KG1 (cell line): ENCODE measurements around the gene EML5.
"Not testable (repeated sequence)": the region's sequence is repeated elsewhere in the genome, so short reads cannot be mapped to it uniquely, and the experiment has no call there.

Source experiments
- DNase-seq: peaks from one replicate; lab custom pipeline; 2025; lab: John Stamatoyannopoulos, UW

EML5 gene

GRCh38 chr14:88802596-88802995 is 9.8 kb upstream of the EML5 start:
- DNase-seq = no peak

GRCh38 chr14:88799522-88799921 is 6.8 kb upstream of the EML5 start:
- no peak for DNase-seq

- DNase-seq = no peak
Observed at GRCh38 chr14:88798156-88798555, 5.4 kb upstream of the EML5 start.

DNA sequence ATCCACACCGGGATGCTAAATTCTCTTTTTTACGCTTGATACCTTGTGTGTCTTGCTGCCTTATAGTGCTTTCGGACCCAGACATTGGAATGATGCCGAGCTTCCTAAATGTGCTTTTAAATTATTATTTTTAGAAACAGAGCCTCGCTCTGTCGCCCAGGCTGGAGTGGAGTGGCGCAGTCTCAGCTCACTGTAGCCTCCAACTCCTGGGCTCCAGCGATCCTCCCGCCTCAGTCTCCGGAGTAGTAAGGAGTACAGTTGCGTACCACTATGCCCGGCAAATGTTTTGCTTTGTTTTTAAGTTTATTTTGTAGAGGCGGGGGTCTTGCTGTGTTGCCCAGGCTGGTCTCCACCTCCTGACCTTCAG is 489 bp upstream of the EML5 start:
- no peak for DNase-seq

GRCh38 chr14:88791629-88792472 is 902 bp downstream of the EML5 start:
- no peak for DNase-seq

- DNase-seq = no peak
Observed at GRCh38 chr14:88791252-88791621, 1.5 kb downstream of the EML5 start.

- DNase-seq = no peak
Observed at GRCh38 chr14:88790501-88791251, 2.1 kb downstream of the EML5 start.

DNA sequence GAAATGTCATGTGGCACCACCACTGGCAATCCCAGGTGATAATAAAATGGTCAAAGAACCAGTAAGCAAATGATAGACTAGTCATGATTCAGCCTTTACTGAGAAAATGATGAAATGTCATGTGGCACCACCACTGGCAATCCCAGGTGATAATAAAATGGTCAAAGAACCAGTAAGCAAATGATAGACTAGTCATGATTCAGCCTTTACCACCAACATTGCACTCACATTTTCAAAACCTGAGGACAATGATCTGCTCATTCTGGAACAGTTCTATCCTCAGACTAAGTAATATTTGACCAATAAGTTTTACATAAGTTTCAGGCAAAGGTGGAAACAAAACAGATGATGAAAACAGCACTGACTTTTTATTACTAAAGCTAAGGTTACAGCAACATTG is 3.2 kb downstream of the EML5 start:
- DNase-seq = not testable (repeated sequence)

DNA sequence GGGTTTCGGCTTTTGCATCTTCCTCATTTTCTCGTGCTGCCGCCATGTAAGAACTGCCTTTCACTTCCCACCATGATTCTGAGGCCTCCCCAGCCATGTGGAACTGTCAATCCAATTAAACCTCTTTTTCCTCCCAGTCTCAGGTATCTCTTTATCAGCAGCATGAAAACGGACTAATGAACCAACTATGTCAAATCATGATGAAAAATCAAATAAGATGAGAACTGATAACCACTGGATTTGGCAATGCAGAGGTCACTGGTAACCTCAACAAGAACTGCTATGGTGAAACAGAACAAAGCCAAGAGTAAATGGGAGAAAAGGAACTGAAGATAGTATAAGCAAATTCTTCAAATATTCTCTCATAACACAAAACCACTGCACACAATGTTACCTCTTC is 6.0 kb downstream of the EML5 start:
- no peak for DNase-seq

- DNase-seq = no peak
Observed at GRCh38 chr14:88785911-88786310, 6.8 kb downstream of the EML5 start.

DNA sequence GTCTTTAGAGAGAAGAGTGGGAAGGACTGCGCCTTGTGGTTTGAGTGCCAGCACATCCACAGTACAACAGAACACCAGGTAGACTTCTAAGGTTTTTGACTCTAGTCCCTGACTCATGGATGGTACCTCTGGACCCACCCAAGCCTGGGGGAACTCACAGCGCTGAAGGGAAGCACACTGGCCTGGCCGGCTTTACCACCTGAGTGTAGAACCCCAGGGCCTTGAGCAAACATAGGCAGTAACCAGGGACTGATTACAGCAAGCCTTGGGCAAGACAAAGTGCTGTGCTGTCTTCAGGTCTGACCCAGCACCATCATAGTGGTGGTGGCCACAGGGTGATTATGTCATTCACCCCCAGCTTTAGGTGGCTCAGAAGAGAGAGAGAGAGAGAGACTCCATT is 17.2 kb downstream of the EML5 start:
- no peak for DNase-seq

DNA sequence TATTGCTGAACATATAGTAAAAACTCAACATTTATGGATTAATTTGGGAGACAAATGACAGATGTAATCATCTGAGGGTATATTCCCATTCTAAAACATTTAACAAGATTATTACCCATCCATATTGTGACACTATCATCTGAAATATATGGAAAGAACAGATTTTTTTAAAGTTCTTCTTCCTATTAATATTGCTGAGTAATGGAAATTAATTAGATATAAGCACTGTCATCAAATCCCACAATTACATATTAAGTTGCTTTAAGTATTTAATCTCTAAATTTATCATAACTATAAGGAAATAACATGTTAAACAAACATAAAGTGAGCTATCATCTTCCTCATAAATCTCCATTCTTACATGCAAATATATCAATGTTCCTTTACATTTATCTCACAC is 22.0 kb downstream of the EML5 start:
- DNase-seq = no peak

DNA sequence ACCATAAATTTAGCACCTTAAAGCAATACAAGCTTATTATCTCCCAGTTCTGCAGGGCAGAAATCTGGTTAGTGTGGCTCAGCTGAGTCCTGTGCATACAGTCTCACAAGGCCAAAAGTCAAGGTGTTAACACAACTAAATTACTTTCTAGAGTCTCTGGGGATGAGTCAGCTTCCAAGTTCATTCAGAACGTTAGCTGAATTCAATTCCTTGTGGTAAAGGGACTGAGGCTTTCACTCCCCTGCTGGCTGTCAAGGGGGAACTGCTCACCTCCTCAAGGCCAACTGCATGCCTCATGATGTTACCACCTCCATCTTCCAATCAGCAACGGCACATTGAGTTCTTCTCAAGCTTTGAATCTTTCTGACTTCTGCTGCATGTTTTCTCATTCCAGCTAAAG is 27.6 kb downstream of the EML5 start:
- DNase-seq = no peak

DNA sequence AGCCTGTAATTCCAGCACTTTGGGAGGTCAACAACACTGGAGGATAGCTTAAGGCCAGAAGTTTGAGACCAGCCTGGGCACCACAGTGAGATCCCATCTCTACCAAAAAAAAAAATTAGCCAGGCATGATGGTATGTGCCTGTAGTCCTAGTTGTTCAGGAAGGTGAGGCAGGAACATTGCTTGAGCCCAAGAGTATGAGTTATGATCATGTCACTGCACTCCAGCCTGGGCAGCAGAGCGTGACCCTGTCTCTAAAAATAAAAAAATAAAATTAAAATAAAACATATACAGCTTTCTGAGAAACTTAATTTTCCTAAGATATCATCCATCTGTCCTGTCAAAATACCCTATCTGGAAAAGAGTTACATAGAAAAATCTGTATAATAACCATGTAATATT is 38.9 kb downstream of the EML5 start:
- no peak for DNase-seq

DNA sequence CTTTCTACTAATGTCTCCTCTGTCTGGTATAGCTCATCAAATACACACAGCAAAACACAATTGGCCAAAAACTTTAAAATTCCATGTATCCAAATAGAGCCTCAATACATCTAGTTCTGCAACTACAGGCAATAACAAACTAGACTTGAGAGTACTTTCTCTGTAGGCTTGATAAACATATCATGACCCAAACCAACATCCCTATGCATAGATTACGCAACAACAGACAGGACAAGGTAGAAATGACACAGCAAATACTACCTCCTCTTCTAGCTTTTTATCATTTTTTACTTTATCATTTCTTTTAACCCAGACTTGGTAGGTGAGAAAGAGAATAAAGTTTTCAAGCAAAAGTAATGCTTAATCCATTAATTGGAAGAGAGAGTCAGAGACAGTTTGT is 41.8 kb downstream of the EML5 start:
- DNase-seq = no peak

DNA sequence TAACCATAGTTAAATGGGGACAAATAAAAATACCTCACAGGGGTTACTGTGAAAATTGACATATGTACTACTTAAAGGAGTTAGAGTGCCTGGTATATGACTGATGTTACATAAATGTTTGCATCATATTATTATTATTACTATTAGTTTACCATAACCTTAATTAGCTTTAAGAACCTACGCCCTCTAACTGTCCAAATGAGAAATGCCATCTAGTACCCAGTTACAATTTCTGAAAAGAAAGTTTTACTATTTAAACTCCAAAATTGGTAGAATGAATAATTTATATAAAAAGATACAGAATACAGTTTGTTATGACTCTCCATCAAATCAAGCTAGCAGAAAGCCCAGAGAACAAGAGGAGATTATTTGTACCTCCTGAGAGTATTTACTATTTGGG is 42.3 kb downstream of the EML5 start:
- no peak for DNase-seq

DNA sequence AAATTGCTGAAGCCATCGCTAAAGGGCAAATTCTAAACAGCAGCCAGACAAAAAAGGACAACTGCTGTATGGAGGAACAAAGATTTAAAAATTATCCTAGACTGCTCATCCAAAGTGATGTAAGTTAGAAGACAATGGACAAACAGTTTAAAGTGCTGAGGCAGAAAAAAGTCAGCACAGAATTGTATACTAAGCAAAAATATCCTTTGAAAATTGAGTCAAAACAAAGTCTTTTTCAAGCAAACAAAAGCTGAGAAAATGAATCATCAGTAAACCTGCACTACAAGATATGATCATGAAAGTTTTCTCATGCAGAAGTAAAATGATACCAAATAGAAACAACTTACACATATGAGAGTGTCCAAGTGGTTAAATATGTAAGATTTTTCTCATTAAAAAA is 43.6 kb downstream of the EML5 start:
- DNase-seq = no peak

- no peak for DNase-seq
Observed at GRCh38 chr14:88748288-88748687, 44.5 kb downstream of the EML5 start.

GRCh38 chr14:88746052-88746451 is 46.7 kb downstream of the EML5 start:
- no peak for DNase-seq

GRCh38 chr14:88737245-88737644 is 55.5 kb downstream of the EML5 start:
- DNase-seq = no peak

- DNase-seq = no peak
Observed at GRCh38 chr14:88733121-88733520, 59.6 kb downstream of the EML5 start.

DNA sequence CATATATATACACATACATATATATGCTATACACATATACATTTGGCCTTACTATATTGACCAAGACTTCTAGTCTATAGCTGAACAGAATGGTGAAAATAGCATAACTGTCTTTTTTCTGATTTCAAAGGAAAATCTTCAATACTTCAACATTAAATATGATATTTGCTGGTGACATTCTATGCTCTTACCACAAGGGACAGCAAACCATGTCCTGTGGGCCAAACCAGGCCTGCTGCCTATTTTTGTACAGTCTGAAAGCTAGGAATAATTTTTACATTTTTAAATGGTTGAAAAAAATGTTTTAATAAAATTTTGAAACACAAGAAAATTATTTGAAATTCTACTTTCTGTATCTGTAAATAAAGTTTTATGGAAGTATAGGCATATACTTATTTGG is 63.6 kb downstream of the EML5 start:
- DNase-seq = no peak

DNA sequence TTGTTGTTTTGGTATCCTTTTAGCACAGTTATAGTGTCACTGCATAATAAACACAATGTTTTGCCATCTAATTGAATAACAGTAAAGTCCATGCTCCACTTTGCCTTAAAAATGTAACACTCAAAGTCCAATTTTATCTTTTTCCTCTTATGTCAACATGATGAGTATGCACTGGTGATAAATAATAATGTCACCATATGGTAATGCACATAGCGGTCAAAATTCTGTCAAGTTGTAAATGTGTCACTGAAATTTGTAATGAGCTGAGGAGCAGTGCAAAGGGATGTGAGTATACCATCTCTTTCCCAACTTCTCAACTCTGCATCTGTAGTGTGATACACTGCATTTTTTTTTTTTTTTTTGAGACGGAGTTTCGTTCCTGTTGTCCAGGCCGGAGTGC is 65.7 kb downstream of the EML5 start:
- DNase-seq = no peak

DNA sequence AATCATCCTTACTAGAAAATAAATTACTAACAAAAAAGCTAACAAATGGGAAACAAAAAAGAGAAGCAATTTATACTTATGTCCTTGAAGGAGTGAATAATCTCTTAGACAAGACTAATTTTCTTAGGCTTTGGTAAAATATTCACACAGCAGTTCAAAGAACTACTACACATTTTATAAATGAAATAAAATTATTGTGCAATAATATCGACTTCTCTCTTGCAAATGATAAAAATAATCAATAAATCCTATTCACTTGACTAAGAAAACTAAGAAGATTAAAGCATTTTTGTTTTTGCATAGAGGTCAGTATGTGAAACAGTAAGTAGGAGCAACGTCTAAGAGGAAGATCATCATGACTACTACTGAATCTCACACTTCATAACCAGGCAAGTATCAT is 82.0 kb downstream of the EML5 start:
- no peak for DNase-seq
